HEK293 (cell line): ENCODE results near the gene PDGFD.

ENCODE experiments used
- CTCF ChIA-PET: fragments of 350-600 bp; formaldehyde crosslinking; extraction: SDS; loops from one replicate; lab custom pipeline; 2021; ENCODE audit warnings: antibody characterized with exemption; lab: Yijun Ruan, JAX
- POLR2A ChIA-PET: fragments of 300-600 bp; formaldehyde crosslinking; extraction: SDS; loops from one replicate; lab custom pipeline; 2020; ENCODE audit warnings: antibody characterized with exemption, inconsistent platforms; lab: Yijun Ruan, JAX
- H3K27ac ChIP-seq: fragments of 200-500 bp; sonication (Bioruptor generic); 2 replicates; pipeline ENCODE4 v1.5.1; 2014; ENCODE audit warnings: low read depth, low read length, control low read depth, inconsistent platforms; ENCODE audit errors: extremely low read depth
- H3K36me3 ChIP-seq, 2 experiments: fragments of 200-500 bp in 1 of 2; sonication (Bioruptor generic) in 1 of 2; 1 replicate in 1 of 2; 2 replicates in 1 of 2; pipeline ENCODE4 v1.5.1; 2014 to 2017; ENCODE audit warnings: inconsistent platforms in 2 of 2, low read length in 2 of 2; ENCODE audit not compliant: control insufficient read depth in 2 of 2, insufficient read depth in 1 of 2
- H3K4me1 ChIP-seq: fragments of 200-500 bp; sonication (Bioruptor generic); 2 replicates; pipeline ENCODE4 v1.5.1; 2014; ENCODE audit warnings: mild to moderate bottlenecking, low read length, inconsistent platforms; ENCODE audit not compliant: control insufficient read depth, insufficient read depth
- H3K4me3 ChIP-seq: 2 replicates; pipeline ENCODE4 v1.5.1; 2011; ENCODE audit warnings: low read depth, mild to moderate bottlenecking, control low read depth, low read length, moderate library complexity
- H3K9me3 ChIP-seq: fragments of 200-500 bp; sonication (Bioruptor generic); 2 replicates; pipeline ENCODE4 v1.5.1; 2014; ENCODE audit warnings: low read depth, low read length, inconsistent platforms; ENCODE audit not compliant: control insufficient read depth, insufficient read depth
- BCL11B ChIP-seq: fragments of 450-650 bp; formaldehyde crosslinking; IDR thresholded peaks from 2 replicates; pipeline ENCODE4 v1.5.1; 2016; ENCODE audit warnings: low read depth, missing biosample characterization, missing genetic modification characterization
- CTCF ChIP-seq: fragments of 450-650 bp; formaldehyde crosslinking; IDR thresholded peaks from 2 replicates; pipeline ENCODE4 v1.5.1; 2016; ENCODE audit warnings: missing biosample characterization, missing genetic modification characterization
- FEZF1 ChIP-seq: fragments of 450-650 bp; formaldehyde crosslinking; IDR thresholded peaks from 2 replicates; pipeline ENCODE4 v1.5.1; 2016; ENCODE audit warnings: missing biosample characterization, missing genetic modification characterization
- MYNN ChIP-seq: fragments of 450-650 bp; formaldehyde crosslinking; IDR thresholded peaks from 2 replicates; pipeline ENCODE4 v1.5.1; 2016; ENCODE audit warnings: missing biosample characterization, missing genetic modification characterization, borderline replicate concordance
- ZBTB7A ChIP-seq: fragments of 450-650 bp; formaldehyde crosslinking; IDR thresholded peaks from 2 replicates; pipeline ENCODE4 v1.5.1; 2016; ENCODE audit warnings: low read depth, missing biosample characterization, missing genetic modification characterization
- ZNF10 ChIP-seq: fragments of 450-650 bp; formaldehyde crosslinking; IDR thresholded peaks from 2 replicates; pipeline ENCODE4 v1.5.1; 2017; ENCODE audit warnings: missing biosample characterization, missing genetic modification characterization
- ZNF292 ChIP-seq: fragments of 450-650 bp; formaldehyde crosslinking; IDR thresholded peaks from 2 replicates; pipeline ENCODE4 v1.5.1; 2016; ENCODE audit warnings: low read depth, missing biosample characterization, missing genetic modification characterization, borderline replicate concordance
- ZNF354C ChIP-seq: fragments of 450-650 bp; formaldehyde crosslinking; IDR thresholded peaks from 2 replicates; pipeline ENCODE4 v1.5.1; 2016; ENCODE audit warnings: missing biosample characterization, missing genetic modification characterization, low read depth, borderline replicate concordance
- ZNF549 ChIP-seq: fragments of 450-650 bp; IDR thresholded peaks from 2 replicates; pipeline ENCODE4 v1.5.1; 2018; ENCODE audit warnings: missing biosample characterization, missing genetic modification characterization, mild to moderate bottlenecking, inconsistent platforms, moderate library complexity
- ZNF777 ChIP-seq: fragments of 450-650 bp; formaldehyde crosslinking; IDR thresholded peaks from 2 replicates; pipeline ENCODE4 v1.5.1; 2017; ENCODE audit warnings: missing biosample characterization, missing genetic modification characterization, borderline replicate concordance
- ZNF785 ChIP-seq: fragments of 450-650 bp; formaldehyde crosslinking; IDR thresholded peaks from 2 replicates; pipeline ENCODE4 v1.5.1; 2016; ENCODE audit warnings: missing biosample characterization, missing genetic modification characterization
- ZNF843 ChIP-seq: fragments of 450-650 bp; formaldehyde crosslinking; IDR thresholded peaks from 2 replicates; pipeline ENCODE4 v1.5.1; 2016; ENCODE audit warnings: missing biosample characterization, missing genetic modification characterization
- ZSCAN16 ChIP-seq: fragments of 450-650 bp; formaldehyde crosslinking; IDR thresholded peaks from 2 replicates; pipeline ENCODE4 v1.5.1; 2016; ENCODE audit warnings: missing biosample characterization, missing genetic modification characterization
- TF ChIP-seq, protein P1 (sequence below): fragments of 450-650 bp; formaldehyde crosslinking; IDR thresholded peaks from 2 replicates; pipeline ENCODE4 v1.5.1; 2016; ENCODE audit warnings: missing biosample characterization, missing genetic modification characterization
- TF ChIP-seq, protein P2 (sequence below): fragments of 450-650 bp; formaldehyde crosslinking; IDR thresholded peaks from 2 replicates; pipeline ENCODE4 v1.5.1; 2016; ENCODE audit warnings: missing biosample characterization, missing genetic modification characterization
- TF ChIP-seq, protein P3 (sequence below): fragments of 450-650 bp; formaldehyde crosslinking; IDR thresholded peaks from 2 replicates; pipeline ENCODE4 v1.5.1; 2016; ENCODE audit warnings: missing biosample characterization, missing genetic modification characterization
- TF ChIP-seq, protein P4 (sequence below): fragments of 450-650 bp; formaldehyde crosslinking; IDR thresholded peaks from 2 replicates; pipeline ENCODE4 v1.5.1; 2017; ENCODE audit warnings: missing biosample characterization, missing genetic modification characterization
- TF ChIP-seq, protein P5 (sequence below): fragments of 450-650 bp; formaldehyde crosslinking; IDR thresholded peaks from 2 replicates; pipeline ENCODE4 v1.5.1; 2016; ENCODE audit warnings: missing biosample characterization, missing genetic modification characterization

Gene PDGFD

DNA sequence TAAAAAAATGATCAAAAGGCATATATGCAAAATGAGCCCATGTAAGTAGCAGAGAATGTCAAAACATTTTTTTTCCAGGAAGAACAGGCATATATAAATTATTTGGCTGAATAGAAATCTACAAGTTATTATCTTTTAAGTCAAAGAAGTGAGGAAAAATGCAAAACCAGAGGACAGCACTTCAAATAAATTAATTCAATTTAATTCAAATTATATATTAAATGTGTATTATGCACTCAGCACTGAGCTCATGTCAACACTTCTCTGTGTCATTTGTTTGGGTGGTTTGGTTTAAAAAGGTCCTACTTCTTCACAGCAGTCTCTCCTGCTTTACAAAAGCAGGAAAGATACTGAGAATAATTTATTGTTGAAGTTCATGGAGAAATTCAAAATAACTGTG lies 41.9 kb upstream of the PDGFD start:
- Histone ChIP-seq H3K36me3 (no peaks in the 10 kb centered on the region), H3K27ac (no peak overlapping the region), H3K4me3 (no peak overlapping the region), H3K4me1 (no peaks in the 10 kb centered on the region), H3K9me3 (no peaks in the 10 kb centered on the region)
- ChIA-PET POLR2A (no interaction called here), CTCF (interaction anchor here (0.9 kb wide), 1 partner anchor 34 kb away, joined by 3 read pairs; no protein-coding TSS in a partner anchor)
- TF ChIP-seq ZNF354C (tag by site-specific recombination) (no peak), CTCF (tag by site-specific recombination) (no peak), MYNN (tag by site-specific recombination) (no peak), ZSCAN16 (tag by site-specific recombination) (no peak), ZBTB7A (tag by site-specific recombination) (no peak), ZNF292 (no peak)
- TF ChIP-seq, protein P1, sequence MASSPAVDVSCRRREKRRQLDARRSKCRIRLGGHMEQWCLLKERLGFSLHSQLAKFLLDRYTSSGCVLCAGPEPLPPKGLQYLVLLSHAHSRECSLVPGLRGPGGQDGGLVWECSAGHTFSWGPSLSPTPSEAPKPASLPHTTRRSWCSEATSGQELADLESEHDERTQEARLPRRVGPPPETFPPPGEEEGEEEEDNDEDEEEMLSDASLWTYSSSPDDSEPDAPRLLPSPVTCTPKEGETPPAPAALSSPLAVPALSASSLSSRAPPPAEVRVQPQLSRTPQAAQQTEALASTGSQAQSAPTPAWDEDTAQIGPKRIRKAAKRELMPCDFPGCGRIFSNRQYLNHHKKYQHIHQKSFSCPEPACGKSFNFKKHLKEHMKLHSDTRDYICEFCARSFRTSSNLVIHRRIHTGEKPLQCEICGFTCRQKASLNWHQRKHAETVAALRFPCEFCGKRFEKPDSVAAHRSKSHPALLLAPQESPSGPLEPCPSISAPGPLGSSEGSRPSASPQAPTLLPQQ (tag by site-specific recombination) = no peak
- TF ChIP-seq, protein P2, sequence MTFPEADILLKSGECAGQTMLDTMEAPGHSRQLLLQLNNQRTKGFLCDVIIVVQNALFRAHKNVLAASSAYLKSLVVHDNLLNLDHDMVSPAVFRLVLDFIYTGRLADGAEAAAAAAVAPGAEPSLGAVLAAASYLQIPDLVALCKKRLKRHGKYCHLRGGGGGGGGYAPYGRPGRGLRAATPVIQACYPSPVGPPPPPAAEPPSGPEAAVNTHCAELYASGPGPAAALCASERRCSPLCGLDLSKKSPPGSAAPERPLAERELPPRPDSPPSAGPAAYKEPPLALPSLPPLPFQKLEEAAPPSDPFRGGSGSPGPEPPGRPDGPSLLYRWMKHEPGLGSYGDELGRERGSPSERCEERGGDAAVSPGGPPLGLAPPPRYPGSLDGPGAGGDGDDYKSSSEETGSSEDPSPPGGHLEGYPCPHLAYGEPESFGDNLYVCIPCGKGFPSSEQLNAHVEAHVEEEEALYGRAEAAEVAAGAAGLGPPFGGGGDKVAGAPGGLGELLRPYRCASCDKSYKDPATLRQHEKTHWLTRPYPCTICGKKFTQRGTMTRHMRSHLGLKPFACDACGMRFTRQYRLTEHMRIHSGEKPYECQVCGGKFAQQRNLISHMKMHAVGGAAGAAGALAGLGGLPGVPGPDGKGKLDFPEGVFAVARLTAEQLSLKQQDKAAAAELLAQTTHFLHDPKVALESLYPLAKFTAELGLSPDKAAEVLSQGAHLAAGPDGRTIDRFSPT (tag by site-specific recombination) = no peak
- TF ChIP-seq, protein P3, sequence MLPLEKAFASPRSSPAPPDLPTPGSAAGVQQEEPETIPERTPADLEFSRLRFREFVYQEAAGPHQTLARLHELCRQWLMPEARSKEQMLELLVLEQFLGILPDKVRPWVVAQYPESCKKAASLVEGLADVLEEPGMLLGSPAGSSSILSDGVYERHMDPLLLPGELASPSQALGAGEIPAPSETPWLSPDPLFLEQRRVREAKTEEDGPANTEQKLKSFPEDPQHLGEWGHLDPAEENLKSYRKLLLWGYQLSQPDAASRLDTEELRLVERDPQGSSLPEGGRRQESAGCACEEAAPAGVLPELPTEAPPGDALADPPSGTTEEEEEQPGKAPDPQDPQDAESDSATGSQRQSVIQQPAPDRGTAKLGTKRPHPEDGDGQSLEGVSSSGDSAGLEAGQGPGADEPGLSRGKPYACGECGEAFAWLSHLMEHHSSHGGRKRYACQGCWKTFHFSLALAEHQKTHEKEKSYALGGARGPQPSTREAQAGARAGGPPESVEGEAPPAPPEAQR = no peak

DNA sequence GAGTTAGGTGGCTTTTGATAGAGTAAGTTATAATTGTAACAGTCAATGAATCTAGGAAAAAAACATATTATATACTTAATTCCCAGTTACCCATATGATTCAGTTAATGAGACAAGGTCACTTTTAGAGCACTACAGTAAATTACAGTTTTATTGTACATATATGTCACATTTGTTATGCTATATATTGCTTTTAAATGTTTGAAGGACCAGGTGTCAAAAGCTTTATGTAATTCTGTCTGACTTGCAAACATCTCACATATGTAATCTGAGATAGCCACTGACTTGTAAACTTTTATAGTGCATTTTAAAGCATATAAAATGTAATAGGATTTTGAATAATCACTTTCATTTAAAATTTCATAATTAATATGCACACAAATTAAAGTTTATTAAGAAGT lies 36.7 kb upstream of the PDGFD start:
- TF ChIP-seq FEZF1 = peak; percentile 79
- TF ChIP-seq ZNF10 (tag by site-specific recombination) = no peak
- TF ChIP-seq, protein P4, sequence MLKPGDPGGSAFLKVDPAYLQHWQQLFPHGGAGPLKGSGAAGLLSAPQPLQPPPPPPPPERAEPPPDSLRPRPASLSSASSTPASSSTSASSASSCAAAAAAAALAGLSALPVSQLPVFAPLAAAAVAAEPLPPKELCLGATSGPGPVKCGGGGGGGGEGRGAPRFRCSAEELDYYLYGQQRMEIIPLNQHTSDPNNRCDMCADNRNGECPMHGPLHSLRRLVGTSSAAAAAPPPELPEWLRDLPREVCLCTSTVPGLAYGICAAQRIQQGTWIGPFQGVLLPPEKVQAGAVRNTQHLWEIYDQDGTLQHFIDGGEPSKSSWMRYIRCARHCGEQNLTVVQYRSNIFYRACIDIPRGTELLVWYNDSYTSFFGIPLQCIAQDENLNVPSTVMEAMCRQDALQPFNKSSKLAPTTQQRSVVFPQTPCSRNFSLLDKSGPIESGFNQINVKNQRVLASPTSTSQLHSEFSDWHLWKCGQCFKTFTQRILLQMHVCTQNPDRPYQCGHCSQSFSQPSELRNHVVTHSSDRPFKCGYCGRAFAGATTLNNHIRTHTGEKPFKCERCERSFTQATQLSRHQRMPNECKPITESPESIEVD (tag by site-specific recombination) = peak; percentile 21; the same call in 1 of the 2 replicates
- TF ChIP-seq ZNF785 = no peak
- TF ChIP-seq, protein P5, sequence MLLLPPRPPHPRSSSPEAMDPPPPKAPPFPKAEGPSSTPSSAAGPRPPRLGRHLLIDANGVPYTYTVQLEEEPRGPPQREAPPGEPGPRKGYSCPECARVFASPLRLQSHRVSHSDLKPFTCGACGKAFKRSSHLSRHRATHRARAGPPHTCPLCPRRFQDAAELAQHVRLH = peak; percentile 22; the same call in 1 of the 2 replicates
- TF ChIP-seq ZNF843 (tag by site-specific recombination) = peak; percentile 87
- TF ChIP-seq ZNF777 (tag by site-specific recombination) = no peak
- peak; percentile 61; the same call in 1 of the 2 replicates for TF ChIP-seq BCL11B (tag by site-specific recombination)
- TF ChIP-seq ZNF549 (tag by site-specific recombination) = no peak
- TF ChIP-seq, all 188 proteins: peak for 5
- Histone ChIP-seq H3K9me3 (no peaks in the 10 kb centered on the region), H3K36me3 (no peaks in the 10 kb centered on the region), H3K4me3 (no peak overlapping the region), H3K27ac (no peak overlapping the region), H3K4me1 (no peaks in the 10 kb centered on the region)
- ChIA-PET CTCF (interaction anchor here (0.7 kb wide), 1 partner anchor 140 kb away, joined by 3 read pairs; no protein-coding TSS in a partner anchor), POLR2A (no interaction called here)
